HCT116 (cell line): ENCODE results near the gene HACD4. TPM values are rescaled to one million over a fixed set of nuclear protein-coding genes. Genes with fewer than 3 reads are reported as not detected.

Experiments
- ATAC-seq: fragments of 200-7000 bp; cut with Tn5 transposase; 2 replicates; pipeline ENCODE4 v1.9.1; 2020; ENCODE audit warnings: mild to moderate bottlenecking, moderate library complexity
- BruUV-seq: library from RNA; stranded (reverse); fragments of 400-500 nt; replicated peaks from 2 replicates; lab custom pipeline; 2021; lab: Mats Ljungman, UMichigan
- CTCF ChIA-PET: fragments of 300-600 bp; sonication (Branson Sonifier 250); formaldehyde crosslinking; loops from one replicate; lab custom pipeline; 2021; ENCODE audit warnings: antibody characterized with exemption; lab: Charles Lee
- POLR2A ChIA-PET: fragments of 300-600, 350-600 bp; sonication (Branson Sonifier 250); formaldehyde crosslinking; loops from one replicate; lab custom pipeline; 2021; ENCODE audit warnings: antibody characterized with exemption; lab: Charles Lee
- RAD21 ChIA-PET, 2 experiments: fragments of 300-600 bp; sonication (Branson Sonifier 250); formaldehyde crosslinking; loops; one replicate each; lab custom pipeline; 2023; ENCODE audit warnings: low total read pairs in 2 of 2; ENCODE audit not compliant: uncharacterized antibody in 2 of 2, unreplicated experiment in 2 of 2, low non-redundant PET in 1 of 2; lab: Charles Lee
- DNase-seq: peaks from one replicate; pipeline ENCODE4 v3.0.0-alpha.2; 2010; ENCODE audit warnings: low read depth, low spot score
- H2AFZ ChIP-seq: fragments of 200-600 bp; shearing (Covaris generic), sonication (generic); 2 replicates; pipeline ENCODE4 v1.6.1; 2017; ENCODE audit warnings: low read depth, mixed run types, mixed read lengths, antibody characterized with exemption, low read length; ENCODE audit not compliant: poor library complexity, severe bottlenecking
- H3K27ac ChIP-seq: 2 replicates; pipeline ENCODE4 v1.5.1; 2012; ENCODE audit warnings: low read depth, low read length
- H3K27me3 ChIP-seq: fragments of 200-600 bp; sonication (generic); 2 replicates; pipeline ENCODE4 v1.6.1; 2016; ENCODE audit warnings: mixed run types, low read length, mixed read lengths; ENCODE audit not compliant: insufficient read depth
- H3K36me3 ChIP-seq, 2 experiments: fragments of 200-500 bp in 1 of 2; fragments of 200-600 bp in 1 of 2; sonication (Bioruptor generic) in 1 of 2; sonication (generic) in 1 of 2; 2 replicates each; pipeline versions ENCODE4 v1.5.1 to v1.6.1; 2014 to 2016; ENCODE audit warnings: low read length in 2 of 2, inconsistent platforms in 1 of 2, mixed read lengths in 1 of 2, mixed run types in 1 of 2; ENCODE audit not compliant: insufficient read depth in 2 of 2, control insufficient read depth in 1 of 2
- H3K4me1 ChIP-seq, 2 experiments: fragments of 200-600 bp in 1 of 2; sonication (generic) in 1 of 2; 2 replicates each; pipeline versions ENCODE4 v1.5.1 to v1.6.1; 2012 to 2017; ENCODE audit warnings: low read length in 2 of 2, inconsistent platforms in 1 of 2, mild to moderate bottlenecking in 1 of 2, mixed read lengths in 1 of 2, mixed run types in 1 of 2, moderate library complexity in 1 of 2; ENCODE audit not compliant: insufficient read depth in 2 of 2, control insufficient read depth in 1 of 2
- H3K4me2 ChIP-seq: fragments of 200-600 bp; sonication (generic); 2 replicates; pipeline ENCODE4 v1.6.1; 2017; ENCODE audit warnings: mixed run types, low read length, mixed read lengths
- H3K4me3 ChIP-seq, 2 experiments: fragments of 200-600 bp in 1 of 2; sonication (generic) in 1 of 2; replicated peaks in 1 of 2; 2 replicates each; pipeline ENCODE4 v1.5.1; 2011 to 2016; ENCODE audit warnings: low read length in 2 of 2, control low read depth in 1 of 2, low read depth in 1 of 2, mild to moderate bottlenecking in 1 of 2, mixed read lengths in 1 of 2, mixed run types in 1 of 2
- H3K79me2 ChIP-seq: fragments of 200-600 bp; sonication (generic); 2 replicates; pipeline ENCODE4 v1.6.1; 2017; ENCODE audit warnings: mild to moderate bottlenecking, mixed run types, low read length, moderate library complexity, mixed read lengths; ENCODE audit not compliant: insufficient read depth
- H3K9ac ChIP-seq: fragments of 200-600 bp; sonication (generic); 2 replicates; pipeline ENCODE4 v1.6.1; 2016; ENCODE audit warnings: low read length, mixed read lengths
- H3K9me2 ChIP-seq: fragments of 200-600 bp; sonication (generic), shearing (Covaris generic); 2 replicates; pipeline ENCODE4 v1.6.1; 2017; ENCODE audit warnings: mixed run types, mild to moderate bottlenecking, moderate library complexity; ENCODE audit not compliant: insufficient read depth
- H3K9me3 ChIP-seq, 2 experiments: fragments of 200-500 bp in 1 of 2; fragments of 200-600 bp in 1 of 2; sonication (Bioruptor generic) in 1 of 2; sonication (generic) in 1 of 2; 2 replicates each; pipeline ENCODE4 v1.6.1; 2014 to 2017; ENCODE audit warnings: low read length in 2 of 2, mixed read lengths in 2 of 2, inconsistent platforms in 1 of 2, low read depth in 1 of 2, mild to moderate bottlenecking in 1 of 2, mixed run types in 1 of 2, moderate library complexity in 1 of 2; ENCODE audit not compliant: control insufficient read depth in 1 of 2, insufficient read depth in 1 of 2
- H4K20me1 ChIP-seq: fragments of 200-600 bp; sonication (generic), shearing (Covaris generic); 2 replicates; pipeline ENCODE4 v1.6.1; 2017; ENCODE audit warnings: mixed run types, mild to moderate bottlenecking, moderate library complexity; ENCODE audit not compliant: insufficient read depth
- CBX3 ChIP-seq: IDR thresholded peaks from 2 replicates; pipeline ENCODE4 v1.6.1; 2012; ENCODE audit warnings: low read depth
- EGR1 ChIP-seq: IDR thresholded peaks from 2 replicates; pipeline ENCODE4 v1.6.1; 2012; ENCODE audit warnings: low read depth
- EZH2 ChIP-seq: fragments of 200-600 bp; sonication (generic); IDR thresholded peaks from 2 replicates; pipeline ENCODE4 v1.6.1; 2017; ENCODE audit warnings: antibody characterized with exemption, mixed run types
- EZH2phosphoT487 ChIP-seq: fragments of 200-600 bp; IDR thresholded peaks from 2 replicates; pipeline ENCODE4 v1.6.1; 2018; ENCODE audit warnings: antibody characterized with exemption, borderline replicate concordance
- JUND ChIP-seq: IDR thresholded peaks from 2 replicates; pipeline ENCODE4 v1.6.1; 2012
- POLR2A ChIP-seq: IDR thresholded peaks from 2 replicates; pipeline ENCODE4 v1.7.0; 2011; ENCODE audit warnings: borderline replicate concordance; ENCODE audit not compliant: insufficient read depth, insufficient read length; ENCODE audit errors: extremely low read depth
- POLR2AphosphoS5 ChIP-seq: IDR thresholded peaks from 2 replicates; pipeline ENCODE4 v1.6.1; 2011; ENCODE audit warnings: mild to moderate bottlenecking, low read depth, low read length, moderate library complexity
- RAD21 ChIP-seq: IDR thresholded peaks from 2 replicates; pipeline ENCODE4 v1.6.1; 2012; ENCODE audit warnings: low read depth, mild to moderate bottlenecking
- REST ChIP-seq: IDR thresholded peaks from 2 replicates; pipeline ENCODE4 v1.6.1; 2012; ENCODE audit warnings: low read depth
- YY1 ChIP-seq: IDR thresholded peaks from 2 replicates; pipeline ENCODE4 v1.6.1; 2011; ENCODE audit warnings: low read length, low read depth, moderate library complexity, mild to moderate bottlenecking; ENCODE audit not compliant: insufficient replicate concordance; ENCODE audit errors: extremely low read depth
- ZBTB33 ChIP-seq: IDR thresholded peaks from 2 replicates; pipeline ENCODE4 v1.6.1; 2011; ENCODE audit warnings: mild to moderate bottlenecking, low read length, moderate library complexity; ENCODE audit not compliant: insufficient replicate concordance; ENCODE audit errors: extremely low read depth
- intact Hi-C: fragments of 100-400 bp; cut with micrococcal nuclease; formaldehyde crosslinking; loops from 2 replicates; pipeline ENCODE4 v1.10.0; 2022
- total RNA-seq: library from RNA; stranded (reverse); gene quantifications from one replicate; pipeline ENCODE4 v1.2.1, GENCODE V29; 2021; ENCODE audit not compliant: unreplicated experiment

HACD4 gene
- total RNA-seq, 1 experiment from 2014 or later, result not detected

GRCh38 chr9:21039302-21039701 lies 7.9 kb upstream of the HACD4 start (continued):
- TF ChIP-seq EZH2 (no peak), RAD21 (no peak)

GRCh38 chr9:21037278-21037677 lies 5.8 kb upstream of the HACD4 start:
- no peak for ATAC-seq
- Histone ChIP-seq H3K9me2 (no peaks in the 10 kb centered on the region), H4K20me1 (no peaks in the 10 kb centered on the region), H3K9ac (no peak overlapping the region), H2AFZ (no peak overlapping the region), H3K27ac (no peak overlapping the region), H3K27me3 (no peaks in the 10 kb centered on the region), H3K4me1 (no peaks in the 10 kb centered on the region), H3K79me2 (no peaks in the 10 kb centered on the region), H3K4me3 (no peak overlapping the region), H3K4me2 (no peak overlapping the region), H3K9me3 (no peaks in the 10 kb centered on the region), H3K36me3 (no peaks in the 10 kb centered on the region)
- RAD21 ChIA-PET, result no interaction called here
- DNase-seq, result no peak
- CTCF ChIA-PET, result no interaction called here
- POLR2A ChIA-PET, result no interaction called here
- intact Hi-C loops, result no loop called here
- BruUV-seq, result no TSS peak
- TF ChIP-seq CBX3, result no peak
- no peak for TF ChIP-seq ZBTB33
- no peak for TF ChIP-seq EZH2
- TF ChIP-seq POLR2AphosphoS5, result no peak
- TF ChIP-seq REST, result no peak
- no peak for TF ChIP-seq EGR1
- no peak for TF ChIP-seq EZH2phosphoT487
- TF ChIP-seq YY1, result no peak
- TF ChIP-seq JUND, result no peak
- TF ChIP-seq POLR2A, result no peak
